ENCODE measurements around the gene BAHD1. TPM values are rescaled to one million over a fixed set of nuclear protein-coding genes. Genes with fewer than 3 reads are reported as not detected.
A peak's percentile ranks its signal among the peaks of the same experiment; 100 is the strongest.

BAHD1 gene
- total RNA-seq, 2 donors from 2014 or later, result 14.5 to 14.8 TPM

- intact Hi-C loops (cut with DNase I), result no loop called here
- ATAC-seq, result no peak
- DNase-seq, result no peak
Measured at GRCh38 chr15:40458495-40459371, 18.0 kb downstream of the BAHD1 start.

GRCh38 chr15:40459391-40460015 is 18.8 kb downstream of the BAHD1 start:
- intact Hi-C loops (cut with DNase I), result no loop called here
- DNase-seq, result no peak
- no peak for ATAC-seq

- no peak for ATAC-seq
- intact Hi-C loops (cut with DNase I), result no loop called here
- DNase-seq, result no peak
Measured at GRCh38 chr15:40460404-40460803, 19.7 kb downstream of the BAHD1 start.

- no peak for ATAC-seq
- intact Hi-C loops (cut with DNase I), result no loop called here
- no peak for DNase-seq
Measured at GRCh38 chr15:40461958-40462357, 21.2 kb downstream of the BAHD1 start.

- ATAC-seq, result no peak
- intact Hi-C loops (cut with DNase I), result no loop called here
Measured at GRCh38 chr15:40463279-40463678, 22.5 kb downstream of the BAHD1 start.

GRCh38 chr15:40463886-40464545 is 23.3 kb downstream of the BAHD1 start:
- intact Hi-C loops (cut with DNase I), result no loop called here
- no peak for DNase-seq
- no peak for ATAC-seq

More at GRCh38 chr15:40463279-40463678, 22.5 kb downstream of the BAHD1 start:
- no peak for DNase-seq

- DNase-seq, result no peak
- intact Hi-C loops (cut with DNase I), result no loop called here
- no peak for ATAC-seq
Measured at GRCh38 chr15:40464595-40465185, 23.9 kb downstream of the BAHD1 start.

- intact Hi-C loops (cut with DNase I), result no loop called here
- DNase-seq (no peak), ATAC-seq (no peak)
Measured at GRCh38 chr15:40465939-40466338, 25.2 kb downstream of the BAHD1 start.

- DNase-seq (no peak), ATAC-seq (no peak)
- intact Hi-C loops (cut with DNase I), result no loop called here
Measured at GRCh38 chr15:40466426-40467260, 25.9 kb downstream of the BAHD1 start.

- DNase-seq (no peak), ATAC-seq (no peak)
- intact Hi-C loops (cut with DNase I), result no loop called here
Measured at GRCh38 chr15:40467261-40467615, 26.5 kb downstream of the BAHD1 start.

- ATAC-seq (no peak), DNase-seq (no peak)
- intact Hi-C loops (cut with DNase I), result no loop called here
Measured at GRCh38 chr15:40468898-40469331, 28.2 kb downstream of the BAHD1 start.

- intact Hi-C loops (cut with DNase I), result no loop called here
- DNase-seq (no peak), ATAC-seq (peak in 1 of 2 donors; percentile 1)
Measured at GRCh38 chr15:40469776-40470390, 29.1 kb downstream of the BAHD1 start.

- intact Hi-C loops (cut with DNase I), result no loop called here
- DNase-seq (peak; percentile 69), ATAC-seq (peak; percentile 89 to 94)
Measured at GRCh38 chr15:40470423-40471104, 29.8 kb downstream of the BAHD1 start, which contains the start of gene CHST14. Gene CHST14, plus strand, starts transcription at chr15:40470984. Its CDS starts 230 bp downstream, at chr15:40471214.

GRCh38 chr15:40471105-40471807 is 30.5 kb downstream of the BAHD1 start:
- peak; percentile 65 to 73 for ATAC-seq
- peak; percentile 39 for DNase-seq
- intact Hi-C loops (cut with DNase I), result no loop called here

GRCh38 chr15:40471808-40472150 is 31.0 kb downstream of the BAHD1 start:
- DNase-seq (no peak), ATAC-seq (peak; percentile 6 to 10)
- intact Hi-C loops (cut with DNase I), result no loop called here

GRCh38 chr15:40472171-40472727 is 31.5 kb downstream of the BAHD1 start:
- intact Hi-C loops (cut with DNase I), result no loop called here
- no peak for DNase-seq
- no peak for ATAC-seq

GRCh38 chr15:40474581-40474980 is 33.8 kb downstream of the BAHD1 start:
- intact Hi-C loops (cut with DNase I), result no loop called here
- no peak for DNase-seq
- ATAC-seq, result no peak

Data from left cardiac atrium (tissue), 4 donors.